GM23248 (cell line): ENCODE results near the gene RAC2.

Experiments
- EZH2 ChIP-seq: fragments of 200-600 bp; sonication (generic); IDR thresholded peaks from 2 replicates; pipeline ENCODE4 v1.6.1; 2018; ENCODE audit warnings: antibody characterized with exemption, mild to moderate bottlenecking; ENCODE audit not compliant: insufficient read depth, poor library complexity, severe bottlenecking
- EZH2phosphoT487 ChIP-seq: fragments of 200-600 bp; sonication (generic); IDR thresholded peaks from 2 replicates; pipeline ENCODE4 v1.6.1; 2018; ENCODE audit warnings: antibody characterized with exemption, moderate library complexity, mild to moderate bottlenecking, low read depth; ENCODE audit not compliant: insufficient read depth

DNA sequence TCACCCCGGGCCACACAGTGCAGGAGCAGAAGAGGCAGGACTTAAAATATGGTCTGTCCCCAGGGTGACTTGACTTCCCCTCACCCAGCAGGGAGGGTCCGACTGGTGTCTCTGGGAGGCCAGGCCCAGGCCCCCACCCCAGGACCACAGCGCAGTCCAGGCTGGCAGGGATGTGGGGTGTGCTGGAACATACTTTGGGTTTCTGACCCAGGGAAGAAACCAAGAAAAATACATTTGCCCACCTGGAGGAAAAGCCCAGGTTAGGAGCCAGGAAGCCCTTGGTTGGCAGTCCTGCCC is 61.2 kb downstream of the RAC2 start:
- no peak for TF ChIP-seq EZH2
- TF ChIP-seq EZH2phosphoT487 = no peak
